ENCODE data around the gene THUMPD3.

The THUMPD3 gene

DNA sequence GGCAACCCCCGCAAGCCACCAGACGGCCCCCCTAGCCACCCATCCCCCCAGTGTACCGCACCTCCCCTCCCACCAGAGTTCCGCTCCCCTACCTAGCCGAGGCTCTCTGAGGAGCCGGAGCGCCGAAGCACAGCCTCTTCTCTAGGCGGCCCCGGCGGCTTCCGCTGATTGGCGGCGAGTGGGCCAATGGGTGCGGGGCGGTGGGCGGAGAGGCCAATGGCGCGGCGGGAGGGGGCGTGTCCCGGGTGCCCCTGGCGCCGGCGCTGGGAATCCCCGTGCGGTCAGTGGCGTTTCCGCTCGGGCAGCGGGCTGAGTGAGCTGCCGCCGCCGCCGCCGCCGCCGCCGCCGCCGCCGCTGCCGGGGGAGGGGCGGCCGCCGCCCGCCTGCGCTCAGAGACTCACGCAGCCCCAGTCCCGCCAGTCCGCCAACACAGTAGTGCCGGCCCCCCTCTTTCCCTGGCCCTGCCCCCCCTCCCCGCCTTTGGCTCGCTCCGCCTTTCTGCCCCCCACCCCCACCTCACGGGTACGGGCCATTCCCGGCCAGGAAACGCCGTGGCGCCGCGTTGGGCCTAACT is 34.6 kb downstream of the THUMPD3 start, which contains the start of gene SETD5:
SETD5 (plus strand) TSS at position 284 of the 574 bp plus-strand sequence. CDS start 31,324 bp downstream, outside the sequence.
- DNase-seq (ENCODE audit: low spot score), result peak; percentile 99

DNA sequence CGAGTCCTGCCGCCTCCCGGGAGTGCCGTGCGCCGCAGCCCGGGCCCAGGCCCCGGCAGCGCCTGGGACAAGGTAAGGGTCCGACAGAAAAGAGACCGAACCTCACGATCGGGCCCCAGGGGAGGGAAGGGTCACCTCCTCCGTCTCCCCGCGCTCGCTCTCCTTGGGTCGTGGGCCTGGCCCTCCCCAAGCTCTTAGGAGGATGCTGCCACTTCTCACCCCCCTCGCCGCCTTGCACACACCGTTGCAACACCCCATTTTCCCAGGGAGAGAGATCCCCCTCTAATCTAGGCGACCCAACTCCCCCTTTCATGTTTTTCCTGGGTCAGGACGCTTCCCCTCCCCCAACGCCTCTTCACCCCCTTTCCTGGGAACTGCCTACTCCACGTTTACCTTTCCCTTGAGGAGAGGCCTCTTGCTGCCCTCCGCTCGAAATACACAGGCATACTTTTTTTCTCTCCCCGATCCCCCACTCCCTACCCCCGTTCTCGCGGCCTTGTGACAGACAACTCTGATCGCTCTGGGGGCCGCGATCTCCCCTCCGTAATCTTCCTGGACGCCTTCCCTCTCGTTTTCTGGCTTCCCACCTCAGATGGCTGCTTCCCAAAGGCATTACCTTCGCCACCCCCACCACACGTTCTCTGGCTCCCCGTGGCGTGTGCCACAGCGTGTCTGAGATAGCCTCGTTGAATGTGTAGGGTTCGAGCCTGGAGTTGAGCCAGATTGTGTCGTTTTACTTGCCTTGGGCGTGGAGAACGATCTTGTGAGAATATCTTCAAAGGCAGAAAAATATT is 35.2 kb downstream of the THUMPD3 start:
- DNase-seq (ENCODE audit: low spot score), result no peak

DNA sequence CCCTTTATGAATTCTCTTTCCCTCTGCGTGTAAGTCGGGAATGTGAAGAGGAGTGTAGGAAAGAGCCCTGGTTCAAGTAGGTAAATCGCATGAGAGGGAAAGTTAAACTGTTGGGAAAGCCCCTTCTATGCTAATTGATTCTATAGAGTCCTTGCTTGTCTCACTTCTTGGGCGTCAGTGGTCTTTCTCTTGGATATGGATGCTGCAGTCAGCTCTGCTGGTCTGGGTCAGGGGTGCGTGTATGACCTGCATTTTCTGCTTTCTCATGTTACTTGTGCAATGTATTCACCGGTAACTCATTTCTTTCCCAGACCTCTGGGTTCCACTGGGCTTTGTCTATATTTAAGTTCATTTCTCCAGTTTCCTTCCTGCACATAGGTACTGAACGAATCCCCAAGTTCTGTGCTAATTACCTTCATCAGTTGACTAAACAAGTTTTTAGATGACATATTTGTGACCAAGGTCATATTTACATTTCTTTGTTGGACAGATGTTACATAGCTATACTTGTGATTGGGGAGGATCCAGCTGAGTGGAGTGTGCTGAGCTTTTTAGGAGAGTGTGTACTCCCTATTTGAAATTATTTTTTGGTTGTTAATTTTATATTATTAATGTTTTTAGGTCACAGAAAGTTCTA is 36.0 kb downstream of the THUMPD3 start:
- DNase-seq (ENCODE audit: low spot score), result no peak

DNA sequence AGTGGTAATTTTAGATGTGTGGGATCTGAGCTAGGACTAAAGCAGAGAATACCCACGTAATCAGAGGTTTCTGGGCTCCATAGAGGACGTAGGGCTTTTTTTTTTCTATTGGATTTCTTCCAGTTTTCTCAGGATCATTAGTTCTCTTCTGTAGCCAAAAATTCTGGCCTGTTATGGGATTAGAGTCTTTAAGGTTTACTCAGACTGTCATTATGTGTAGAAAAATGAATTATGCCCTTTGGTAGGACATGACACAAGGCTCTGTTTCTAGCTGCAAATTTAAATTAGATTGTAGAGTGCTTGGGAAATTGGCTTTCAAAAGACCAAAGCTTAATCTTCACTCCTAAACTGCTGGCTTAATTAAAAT is 36.5 kb downstream of the THUMPD3 start:
- no peak for DNase-seq (ENCODE audit: low spot score)

DNA sequence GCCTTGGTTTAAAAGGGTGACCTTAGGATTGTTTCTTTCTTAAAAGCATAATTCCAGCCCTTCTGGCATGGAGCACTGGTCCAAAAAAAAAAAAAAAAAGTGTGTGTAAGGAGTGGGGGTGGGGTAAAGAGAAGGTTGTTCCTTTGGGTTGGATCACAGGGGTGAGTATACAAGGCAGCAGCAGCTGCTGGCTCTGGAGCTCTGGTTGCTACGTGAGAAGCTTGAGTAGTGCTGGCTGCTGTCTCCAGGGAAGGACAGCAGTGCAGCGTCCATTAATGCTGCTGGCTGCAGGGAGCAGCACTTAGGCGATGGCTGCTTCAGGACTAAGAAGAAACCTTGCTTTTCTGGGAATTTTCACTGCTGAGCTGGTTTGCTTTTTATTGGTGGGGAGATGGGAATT is 36.9 kb downstream of the THUMPD3 start:
- no peak for DNase-seq (ENCODE audit: low spot score)

DNA sequence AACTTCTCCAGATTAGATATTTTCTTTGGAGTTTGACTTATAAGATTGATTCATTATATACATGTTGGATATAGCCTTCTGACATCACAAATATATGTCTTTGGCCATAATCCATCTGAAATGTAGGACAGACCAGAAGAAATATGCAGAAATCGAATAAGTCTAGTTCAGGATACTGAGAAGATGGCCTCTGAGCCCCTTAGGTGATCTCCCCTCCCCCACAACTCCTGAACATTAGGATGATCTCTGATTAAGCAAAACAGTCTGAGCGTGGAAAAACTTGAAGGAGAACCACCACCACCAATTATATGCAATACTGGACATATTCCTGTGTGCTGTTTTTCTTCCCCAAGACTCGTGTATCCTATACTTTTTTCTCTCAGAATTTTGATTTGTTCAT is 37.8 kb downstream of the THUMPD3 start:
- DNase-seq (ENCODE audit: low spot score), result no peak

DNA sequence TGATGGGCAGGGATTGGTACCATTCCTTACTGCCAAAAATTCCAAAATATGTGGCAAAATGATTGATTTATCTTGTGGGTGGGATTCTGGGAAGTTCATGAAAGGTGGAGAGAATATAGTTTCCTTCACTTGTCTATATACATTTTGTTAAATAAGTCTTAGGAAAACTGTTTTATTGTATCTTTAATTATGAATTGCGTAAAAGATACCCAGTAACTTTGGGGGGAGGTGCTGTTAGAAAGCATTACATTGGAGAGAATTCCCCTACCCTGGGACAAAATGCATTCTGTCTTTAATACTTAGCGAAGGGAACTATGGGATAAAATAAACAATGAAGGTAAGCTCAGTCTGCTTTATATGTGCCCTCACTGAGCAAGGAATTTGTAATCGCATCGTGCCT is 39.1 kb downstream of the THUMPD3 start:
- no peak for DNase-seq (ENCODE audit: low spot score)

DNA sequence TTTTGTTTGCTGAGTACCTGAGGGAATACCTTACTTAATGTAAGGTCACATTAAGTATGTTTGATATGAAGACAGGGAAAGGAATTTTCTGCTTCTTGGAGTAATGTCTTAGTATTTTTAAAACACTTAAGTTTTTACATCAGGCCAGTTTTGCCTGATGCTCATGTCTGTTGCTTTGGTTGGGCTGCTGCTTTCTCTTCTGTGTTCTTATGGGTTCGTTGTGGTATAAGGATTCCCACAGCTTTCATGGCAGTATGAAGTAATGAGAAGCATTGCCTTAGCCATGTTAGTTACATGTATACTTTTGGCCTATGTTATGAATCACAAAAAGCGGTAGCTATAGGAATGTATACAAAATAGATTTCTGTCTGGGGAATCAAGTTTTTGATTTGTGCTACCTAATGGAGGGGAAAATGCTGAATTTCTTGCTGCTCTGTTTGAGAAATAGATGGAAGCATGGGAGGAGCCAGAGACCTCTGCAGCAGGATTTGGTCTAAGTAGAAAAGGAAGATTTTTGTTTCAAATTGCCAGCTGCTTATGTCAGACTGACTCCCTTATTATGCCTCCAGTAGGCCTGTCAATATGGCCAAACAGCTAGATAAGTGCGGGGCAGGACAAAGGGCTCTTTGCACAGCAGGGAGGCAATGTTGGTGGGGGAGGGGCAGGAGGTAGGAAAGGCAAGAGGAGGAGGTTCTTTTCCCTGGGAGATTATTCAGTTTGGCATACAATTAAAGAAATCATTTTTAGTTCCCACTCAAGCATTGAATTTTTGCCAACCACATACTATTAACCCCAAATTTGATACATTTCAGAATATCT is 39.8 kb downstream of the THUMPD3 start:
- DNase-seq (ENCODE audit: low spot score), result no peak

DNA sequence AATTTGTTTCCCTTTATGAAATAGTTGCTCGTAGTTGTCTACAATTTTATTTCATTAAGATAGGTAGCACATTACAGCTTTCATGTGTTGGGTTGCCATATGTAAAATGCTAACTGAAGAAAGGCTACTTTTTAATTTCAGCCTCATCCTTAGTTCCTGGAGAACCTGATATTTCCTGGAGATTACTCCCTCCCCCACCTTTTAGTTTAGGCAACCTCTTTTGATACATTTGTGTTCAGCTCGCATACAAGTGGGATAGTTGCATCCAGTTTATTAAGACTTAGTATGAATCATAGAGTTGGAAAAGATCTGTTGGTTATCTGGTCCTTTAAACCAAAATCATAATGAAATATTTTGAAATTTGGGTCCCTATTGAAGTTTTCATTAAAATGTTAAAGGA is 40.6 kb downstream of the THUMPD3 start:
- no peak for DNase-seq (ENCODE audit: low spot score)

DNA sequence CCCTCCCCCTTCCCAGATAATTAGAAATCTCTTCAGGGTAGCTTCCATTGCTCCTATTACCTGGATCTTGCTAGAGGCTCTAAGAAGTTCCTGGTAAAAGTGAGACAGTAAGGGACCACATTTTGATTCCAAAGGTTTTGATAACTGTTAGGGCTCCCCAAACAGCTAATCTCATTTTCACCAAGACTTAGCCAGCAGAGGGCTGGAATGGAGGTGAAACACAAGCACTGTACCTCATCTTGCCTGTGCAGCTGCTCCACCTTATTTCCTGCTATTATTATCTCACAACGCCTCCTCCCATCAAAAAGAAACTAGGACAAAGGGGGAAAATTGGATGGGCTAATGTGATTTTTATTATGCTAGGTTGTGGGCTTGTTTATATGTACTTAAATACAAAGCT is 41.8 kb downstream of the THUMPD3 start:
- DNase-seq (ENCODE audit: low spot score), result no peak

DNA sequence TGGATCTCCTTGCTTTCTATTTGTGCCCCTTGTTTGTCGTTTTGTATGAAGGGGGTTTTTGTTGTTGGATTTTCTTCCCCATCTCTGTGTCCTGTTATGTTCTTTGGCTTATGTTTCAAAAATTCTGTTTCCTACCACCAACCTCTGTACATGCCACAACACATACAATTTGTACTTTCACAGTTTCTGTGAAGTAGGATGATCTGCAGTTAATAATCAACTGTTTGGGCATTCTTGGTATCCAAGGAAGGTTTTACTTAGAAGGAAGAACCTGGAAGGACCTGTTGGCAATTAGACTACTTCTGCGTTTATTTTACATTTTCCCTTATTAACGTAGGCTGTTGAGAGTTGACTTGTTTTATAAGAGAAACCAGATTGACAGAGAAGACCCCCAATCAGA is 42.9 kb downstream of the THUMPD3 start:
- DNase-seq (ENCODE audit: low spot score), result no peak

DNA sequence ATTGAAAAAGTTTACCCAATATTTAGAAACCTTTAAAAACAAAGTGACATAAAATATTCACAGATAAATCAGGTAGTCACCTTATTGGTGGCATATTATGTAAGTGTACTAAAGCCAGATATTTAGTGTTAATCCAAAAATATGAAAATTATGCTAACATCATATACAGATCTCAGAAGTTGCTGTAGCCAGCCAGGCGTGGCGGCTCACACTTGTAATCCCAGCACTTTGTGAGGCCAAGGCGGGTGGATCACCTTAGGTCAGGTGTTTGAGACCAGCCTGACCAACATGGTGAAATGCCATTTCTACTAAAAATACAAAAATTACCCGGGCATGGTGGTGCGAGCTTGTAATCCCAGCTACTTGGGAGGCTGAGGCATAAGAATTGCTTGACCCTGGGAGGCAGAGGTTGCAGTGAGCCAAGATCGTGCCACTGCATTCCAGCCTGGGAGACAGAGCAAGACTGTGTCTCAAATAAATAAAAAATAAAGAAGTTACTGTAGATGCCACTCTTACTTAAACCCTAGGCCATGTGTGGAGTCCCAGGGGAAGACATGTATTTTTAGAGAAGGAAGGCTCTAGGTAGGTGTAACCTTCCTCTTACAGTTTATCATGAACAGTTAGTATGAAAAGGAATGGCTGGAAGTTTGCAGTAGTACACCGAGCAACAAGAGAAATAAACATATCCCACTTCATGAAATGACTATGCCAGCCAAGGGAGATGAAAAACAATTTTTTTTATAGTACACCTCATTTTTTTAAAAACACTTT is 44.2 kb downstream of the THUMPD3 start:
- DNase-seq (ENCODE audit: low spot score), result no peak

DNA sequence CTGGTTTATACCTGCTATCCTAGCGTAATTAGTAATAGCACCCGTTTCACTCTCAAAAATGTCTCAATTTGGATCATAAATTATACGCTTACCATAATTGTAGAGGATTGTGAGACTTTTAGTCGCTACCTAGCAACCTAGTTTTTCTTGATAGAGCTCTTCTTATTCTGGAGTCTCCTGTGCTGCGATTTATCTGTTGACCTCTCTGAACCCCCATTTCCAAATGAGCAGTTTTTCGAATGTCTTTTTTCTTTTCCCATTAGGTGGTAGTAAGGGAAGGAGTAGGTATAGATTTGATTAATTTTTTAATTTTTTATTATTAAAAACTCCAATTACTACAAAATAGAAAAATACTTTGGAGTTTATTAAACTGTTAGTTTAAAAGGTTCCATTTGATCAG is 45.2 kb downstream of the THUMPD3 start:
- no peak for DNase-seq (ENCODE audit: low spot score)

DNA sequence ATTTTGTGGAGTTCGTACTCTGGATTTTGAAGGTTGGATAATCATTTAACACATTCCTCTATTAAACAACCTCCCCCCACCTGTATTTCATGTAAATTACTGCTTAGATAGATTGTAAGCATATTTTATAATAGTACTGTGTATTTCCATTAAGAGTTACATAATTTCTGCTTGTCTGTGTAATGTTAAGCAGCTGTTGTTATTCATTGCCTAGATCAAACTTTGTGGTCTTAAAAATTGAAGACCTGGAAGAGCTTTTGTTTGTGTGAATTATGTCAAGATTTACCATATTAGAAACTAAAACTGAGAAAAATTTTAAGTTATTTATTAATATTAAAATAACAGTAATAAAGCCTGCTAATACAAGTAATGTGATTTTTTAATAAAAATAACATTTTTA is 45.7 kb downstream of the THUMPD3 start:
- DNase-seq (ENCODE audit: low spot score), result no peak

DNA sequence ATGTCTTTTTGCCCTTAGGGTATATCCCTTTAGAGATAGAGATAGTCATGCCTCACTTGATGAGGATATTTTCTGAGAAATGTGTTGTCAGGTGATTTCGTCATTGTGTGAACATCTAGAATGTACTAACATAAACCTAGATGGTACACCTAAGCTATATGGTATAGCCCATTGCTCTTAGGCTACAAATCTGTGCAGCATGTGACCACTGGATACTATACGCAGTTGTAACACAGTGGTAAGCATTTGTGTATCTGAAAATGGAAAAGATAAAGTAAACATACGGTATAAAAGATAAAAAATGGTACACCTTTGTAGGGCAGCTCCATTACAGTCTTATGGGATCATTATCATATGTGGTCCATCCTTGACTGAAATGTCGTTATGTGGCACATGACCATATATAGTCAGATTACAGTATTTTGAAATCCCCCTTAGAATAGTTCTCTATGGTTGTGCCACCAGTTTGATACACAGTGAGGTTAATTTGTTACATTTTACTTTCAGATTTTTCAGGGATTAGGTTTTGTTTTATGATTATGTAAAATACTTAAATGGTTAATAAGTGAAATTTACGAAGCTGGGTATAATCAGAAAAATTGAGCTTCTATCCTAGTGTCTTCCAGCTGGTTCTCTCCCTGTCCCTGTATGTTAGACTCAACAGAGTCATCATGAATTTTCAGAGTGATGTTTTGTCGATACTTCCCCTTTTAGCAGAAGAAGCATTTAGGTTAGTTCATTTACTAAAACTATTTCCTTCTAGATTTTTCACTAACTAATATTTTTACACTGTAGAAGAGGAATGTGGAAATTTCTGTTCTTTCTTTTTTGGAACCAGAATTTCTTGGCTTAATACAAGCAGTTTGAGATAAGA is 47.4 kb downstream of the THUMPD3 start:
- DNase-seq (ENCODE audit: low spot score), result no peak

DNA sequence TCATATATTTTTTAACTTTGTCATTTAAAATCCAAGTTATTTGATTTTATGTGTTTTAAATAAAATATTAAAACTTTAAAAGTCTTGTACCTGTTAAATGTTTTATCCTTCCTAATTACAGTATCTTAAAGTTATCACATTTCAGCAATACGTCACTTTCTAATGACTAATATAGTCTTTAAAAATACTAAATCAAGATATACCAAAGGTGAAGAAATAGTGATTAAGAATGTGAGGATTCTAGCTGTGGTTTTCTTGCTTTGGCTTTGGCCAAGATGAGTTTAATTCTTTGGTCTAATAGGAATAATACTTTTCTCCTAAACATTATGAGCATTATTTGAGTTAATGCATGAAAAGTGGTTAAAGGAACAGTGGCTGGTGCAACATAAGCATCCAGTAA is 48.4 kb downstream of the THUMPD3 start:
- no peak for DNase-seq (ENCODE audit: low spot score)

DNA sequence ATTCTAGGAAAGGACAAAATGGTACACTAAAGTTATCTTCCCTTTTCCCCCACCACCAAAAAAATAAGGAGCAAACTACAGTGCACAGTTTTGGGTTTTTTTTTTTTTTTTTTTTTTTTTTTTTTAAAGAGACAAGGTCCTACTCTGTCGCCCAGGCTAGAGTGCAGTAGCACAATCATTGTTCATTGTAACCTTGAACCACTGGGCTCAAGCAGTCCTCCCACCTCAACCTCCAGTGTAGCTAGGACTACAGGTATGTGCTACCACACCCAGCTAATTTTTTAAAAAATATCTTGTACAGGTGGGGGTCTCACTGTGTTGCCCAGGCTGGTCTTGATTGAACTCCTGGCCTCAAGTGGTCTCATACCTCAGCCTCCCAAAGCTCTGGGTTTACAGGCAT is 49.4 kb downstream of the THUMPD3 start:
- no peak for DNase-seq (ENCODE audit: low spot score)

DNA sequence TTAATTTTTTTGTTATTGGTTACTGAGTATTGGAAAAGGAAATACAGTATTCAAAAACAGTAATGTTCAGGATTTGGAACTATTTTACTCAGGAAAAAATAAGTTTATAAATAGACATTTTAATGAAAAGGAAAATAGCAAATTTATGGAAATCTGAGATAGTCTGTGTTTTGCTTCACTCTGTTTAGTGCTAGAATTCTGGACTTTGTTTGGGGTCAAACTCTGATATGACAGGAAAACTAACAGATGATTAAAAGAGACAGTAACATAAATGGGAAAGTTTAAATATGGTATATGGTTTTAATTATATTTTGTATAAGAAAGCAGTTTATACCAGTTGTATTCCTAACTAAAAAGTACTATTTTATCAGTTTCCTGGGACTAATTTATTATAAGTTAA is 52.0 kb downstream of the THUMPD3 start:
- DNase-seq (ENCODE audit: low spot score), result no peak

DNA sequence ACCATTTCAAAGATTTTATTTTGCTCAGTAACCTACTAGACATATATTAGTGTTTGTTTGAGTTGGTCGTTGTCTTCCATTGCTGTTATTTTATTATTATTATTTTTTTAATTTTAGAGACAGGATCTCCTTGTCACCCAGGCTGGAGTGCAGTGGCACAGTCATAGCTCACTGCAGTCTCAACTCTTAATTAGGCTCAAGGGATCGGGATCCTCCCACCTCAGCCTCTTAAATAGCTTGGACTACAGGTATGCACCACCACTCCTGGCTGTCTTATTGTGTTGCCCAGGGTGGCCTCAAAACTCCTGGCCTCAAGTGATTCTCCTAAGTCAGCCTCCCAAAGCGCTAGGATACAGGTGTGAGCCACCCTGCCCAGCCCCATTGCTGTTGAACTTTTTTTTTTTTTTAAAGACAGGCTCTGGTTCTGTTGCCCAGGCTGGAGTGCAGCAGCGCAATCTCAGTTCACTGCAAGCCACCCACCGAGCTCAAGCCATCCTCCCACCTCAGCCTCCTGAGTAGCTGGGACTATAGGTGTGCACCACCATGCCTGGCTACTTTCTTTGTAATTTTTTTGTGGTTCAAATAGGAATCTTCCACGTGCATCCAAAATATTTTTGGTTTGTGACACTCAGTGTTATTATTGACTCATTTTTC is 52.8 kb downstream of the THUMPD3 start:
- DNase-seq (ENCODE audit: low spot score), result no peak

DNA sequence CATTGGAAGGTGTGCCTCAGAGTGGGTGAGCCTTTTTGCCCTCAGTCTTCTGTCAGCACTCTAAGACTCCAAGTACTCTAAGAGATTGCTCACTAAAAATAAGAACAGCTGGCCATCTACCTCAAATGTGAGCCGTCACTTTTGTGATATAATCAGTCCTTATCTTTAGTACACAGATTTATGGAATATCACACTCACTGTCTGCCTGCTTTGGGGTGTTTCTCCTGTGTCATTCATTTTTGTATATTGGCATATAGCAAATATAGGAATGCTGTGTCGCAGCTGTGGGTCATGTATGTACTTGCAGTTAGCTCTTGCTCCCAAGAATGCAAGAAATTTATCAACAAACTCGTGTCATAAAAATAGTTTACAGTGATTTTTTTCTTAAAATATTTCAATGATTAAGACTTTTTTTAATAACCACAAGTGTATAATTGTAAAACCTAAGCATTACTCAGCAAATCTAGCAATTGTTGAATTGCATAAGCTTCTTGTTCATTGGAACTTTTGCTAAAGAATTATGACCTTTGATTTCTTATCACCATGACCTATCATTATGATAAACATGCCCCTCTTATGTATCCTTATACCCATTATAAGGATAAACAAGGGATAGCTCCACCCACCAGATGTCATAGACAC is 53.4 kb downstream of the THUMPD3 start:
- DNase-seq (ENCODE audit: low spot score), result no peak

Data from CD4-positive, alpha-beta T cell treated with Interleukin-15 for 4 hours (primary cell).